ENCODE results near the gene ASIC2.

DNA sequence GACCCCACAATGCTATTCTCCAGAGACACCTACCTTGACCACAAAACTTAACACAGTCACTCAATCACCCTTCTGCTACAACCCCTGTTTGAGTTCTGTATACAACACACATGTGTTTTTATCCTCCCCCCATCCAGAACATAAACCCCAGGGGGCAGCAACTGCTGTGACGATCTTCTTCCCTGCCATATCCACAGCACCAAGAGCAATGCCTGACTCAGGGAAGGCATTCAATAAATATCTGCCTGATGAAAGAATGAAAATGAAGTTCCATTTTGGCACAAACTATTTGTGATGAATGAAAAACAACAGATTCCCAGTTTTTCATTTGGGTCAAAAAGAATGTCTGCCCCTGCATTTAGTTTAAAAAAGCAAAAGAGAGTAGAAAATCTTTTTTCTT lies 27.0 kb downstream of the ASIC2 start:
- TF ChIP-seq, protein P1, sequence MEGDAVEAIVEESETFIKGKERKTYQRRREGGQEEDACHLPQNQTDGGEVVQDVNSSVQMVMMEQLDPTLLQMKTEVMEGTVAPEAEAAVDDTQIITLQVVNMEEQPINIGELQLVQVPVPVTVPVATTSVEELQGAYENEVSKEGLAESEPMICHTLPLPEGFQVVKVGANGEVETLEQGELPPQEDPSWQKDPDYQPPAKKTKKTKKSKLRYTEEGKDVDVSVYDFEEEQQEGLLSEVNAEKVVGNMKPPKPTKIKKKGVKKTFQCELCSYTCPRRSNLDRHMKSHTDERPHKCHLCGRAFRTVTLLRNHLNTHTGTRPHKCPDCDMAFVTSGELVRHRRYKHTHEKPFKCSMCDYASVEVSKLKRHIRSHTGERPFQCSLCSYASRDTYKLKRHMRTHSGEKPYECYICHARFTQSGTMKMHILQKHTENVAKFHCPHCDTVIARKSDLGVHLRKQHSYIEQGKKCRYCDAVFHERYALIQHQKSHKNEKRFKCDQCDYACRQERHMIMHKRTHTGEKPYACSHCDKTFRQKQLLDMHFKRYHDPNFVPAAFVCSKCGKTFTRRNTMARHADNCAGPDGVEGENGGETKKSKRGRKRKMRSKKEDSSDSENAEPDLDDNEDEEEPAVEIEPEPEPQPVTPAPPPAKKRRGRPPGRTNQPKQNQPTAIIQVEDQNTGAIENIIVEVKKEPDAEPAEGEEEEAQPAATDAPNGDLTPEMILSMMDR (IDR thresholded peaks at IDR 0.05; ENCODE audit: low read depth, low read length, poor library complexity, severe bottlenecking) = no peak
- no peak for TF ChIP-seq EZH2phosphoT487 (IDR thresholded peaks at IDR 0.05; ENCODE audit: borderline replicate concordance, low read length)
